Left forelimb (tissue), 1 donor: ENCODE measurements around the gene BCL7B.
"Not testable (repeated sequence)": the region's sequence is repeated elsewhere in the genome, so short reads cannot be mapped to it uniquely, and the experiment has no call there.

Experiments
- DNase-seq: peaks from one replicate; pipeline ENCODE4 v3.0.0-alpha.2; 2018; ENCODE audit warnings: low spot score

BCL7B gene

DNA sequence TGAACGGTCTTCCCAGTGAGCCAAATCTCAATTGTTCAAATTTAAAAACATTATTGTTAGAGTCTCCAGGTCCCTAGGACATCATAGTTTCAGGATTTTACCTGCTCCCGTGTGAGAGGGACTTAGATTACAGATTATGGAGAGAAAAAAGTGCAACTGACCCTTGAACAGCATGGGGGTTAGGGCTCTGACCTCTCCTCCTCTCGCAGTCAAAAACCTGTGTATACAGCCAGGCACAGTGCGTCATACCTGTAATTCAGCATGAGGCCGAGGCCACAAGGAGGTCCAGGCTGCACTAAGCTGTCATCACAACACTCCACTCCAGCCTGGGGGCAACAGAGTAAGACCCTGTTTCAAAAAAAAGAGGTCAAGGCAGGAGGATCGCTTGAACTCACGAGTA is 60.9 kb downstream of the BCL7B start:
- no peak for DNase-seq

DNA sequence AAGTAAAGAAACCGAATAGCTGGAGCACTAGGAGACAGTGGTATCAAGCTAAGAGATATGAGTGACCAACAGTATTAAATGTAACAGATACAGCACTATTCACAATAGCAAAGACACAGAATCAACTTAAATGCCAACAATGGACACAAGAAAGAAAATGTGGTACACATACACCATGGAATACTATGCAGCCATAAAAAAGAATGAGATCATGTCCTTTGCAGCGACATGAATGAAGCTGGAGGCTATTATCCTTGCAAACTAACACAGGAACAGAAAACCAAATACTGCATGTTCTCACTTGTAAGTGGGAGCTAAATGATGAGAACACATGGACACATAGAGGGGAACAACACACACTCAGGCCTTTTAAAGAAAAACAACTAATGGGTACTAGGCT is 62.0 kb downstream of the BCL7B start:
- not testable (repeated sequence) for DNase-seq

DNA sequence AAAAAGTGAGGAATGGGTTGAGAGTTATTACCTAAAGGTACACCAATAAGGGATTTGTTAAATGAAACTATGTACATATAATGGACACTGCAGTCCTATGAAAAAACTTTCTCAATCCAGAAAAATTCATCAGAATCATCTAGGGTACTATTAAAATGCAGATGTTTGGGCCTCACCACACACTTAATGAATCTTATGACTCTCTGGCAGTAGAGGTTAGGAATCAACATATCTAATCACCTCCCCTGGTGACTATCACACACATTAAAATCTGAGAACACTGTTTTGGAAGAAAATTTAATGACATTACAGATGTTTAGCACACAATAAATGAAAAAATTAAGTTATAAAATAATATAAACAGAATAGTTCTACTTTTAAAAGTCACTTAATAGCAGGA is 67.5 kb downstream of the BCL7B start:
- no peak for DNase-seq

DNA sequence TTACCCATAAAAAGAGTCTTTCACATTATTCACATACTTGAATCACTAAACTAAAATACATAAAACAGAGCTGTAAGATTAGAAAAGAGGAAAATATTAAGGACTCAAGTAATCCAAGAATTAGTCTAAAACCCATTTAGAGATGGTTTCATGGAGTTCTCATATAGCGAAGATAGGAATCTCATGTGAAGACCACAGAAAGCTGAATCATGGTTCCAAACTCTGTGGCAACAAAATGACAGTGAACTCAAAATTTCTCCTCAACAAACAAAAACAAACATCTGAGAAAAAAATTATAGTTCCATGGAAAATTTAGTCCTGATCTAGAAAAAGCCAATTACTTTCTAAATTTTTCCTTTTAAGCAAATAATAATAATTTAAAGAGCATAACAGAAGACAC is 70.0 kb downstream of the BCL7B start:
- DNase-seq: no peak
